K562 (cell line): ENCODE measurements around the gene DOCK1. TPM values are rescaled to one million over a fixed set of nuclear protein-coding genes. Genes with fewer than 3 reads are reported as not detected.

Experiments
- ATAC-seq: fragments of 200-7000 bp; cut with Tn5 transposase; 3 replicates; pipeline ENCODE4 v1.9.1; 2020; ENCODE audit warnings: moderate library complexity
- BruUV-seq: library from RNA; stranded (reverse); fragments of 400-500 nt; replicated peaks from 2 replicates; lab custom pipeline; 2021; lab: Mats Ljungman, UMichigan
- CTCF ChIA-PET: fragments of 300-600 bp; formaldehyde crosslinking; extraction: SDS; loops from one replicate; lab custom pipeline; 2021; ENCODE audit warnings: low intra/inter-chr PET ratio; lab: Yijun Ruan, JAX
- POLR2A ChIA-PET: fragments of 300-600, 350-650 bp; sonication (Branson Sonifier 250); formaldehyde crosslinking; extraction: SDS; loops from one replicate; lab custom pipeline; 2021; ENCODE audit warnings: antibody characterized with exemption, inconsistent platforms; lab: Yijun Ruan, JAX
- DNase-seq, 4 experiments: peaks; one replicate each; pipeline versions ENCODE4 v3.0.0 to v3.0.0-alpha.2; 2011 to 2018; ENCODE audit warnings: low spot score in 3 of 4, mixed read lengths in 3 of 4; ENCODE audit errors: extremely low read depth in 1 of 4
- FAIRE-seq: peaks from 2 replicates; lab custom pipeline; 2011; peaks lifted over from hg19 to GRCh38; lab: Jason Lieb, UNC
- H2AFZ ChIP-seq: 2 replicates; pipeline ENCODE4 v1.6.0; 2011; ENCODE audit warnings: low read depth, low read length, control low read depth, inconsistent platforms
- H3K27ac ChIP-seq: fragments of 200-600 bp; 3 replicates; pipeline ENCODE4 v1.8.0; 2011; ENCODE audit warnings: low read depth, mild to moderate bottlenecking, control low read depth, inconsistent platforms, low read length, moderate library complexity, mixed read lengths; ENCODE audit errors: extremely low read depth
- H3K27me3 ChIP-seq, 2 experiments: fragments of 300-600 bp in 1 of 2; 2 replicates in 1 of 2; 3 replicates in 1 of 2; pipeline versions ENCODE4 v1.6.0 to v1.8.0; 2011; ENCODE audit warnings: inconsistent platforms in 2 of 2, low read length in 2 of 2, mild to moderate bottlenecking in 1 of 2, mixed read lengths in 1 of 2, moderate library complexity in 1 of 2; ENCODE audit not compliant: control insufficient read depth in 2 of 2, insufficient read depth in 2 of 2
- H3K36me3 ChIP-seq: fragments of 300-600 bp; 3 replicates; pipeline ENCODE4 v1.8.0; 2011; ENCODE audit warnings: mild to moderate bottlenecking, low read length, inconsistent platforms; ENCODE audit not compliant: control insufficient read depth, insufficient read depth
- H3K4me1 ChIP-seq, 2 experiments: fragments of 200-600 bp in 1 of 2; replicated peaks in 1 of 2; 2 replicates in 1 of 2; 3 replicates in 1 of 2; pipeline versions ENCODE4 v1.5.1 to v1.8.0; 2011; ENCODE audit warnings: inconsistent platforms in 2 of 2, low read length in 2 of 2, mild to moderate bottlenecking in 1 of 2, mixed read lengths in 1 of 2, moderate library complexity in 1 of 2; ENCODE audit not compliant: control insufficient read depth in 2 of 2, insufficient read depth in 2 of 2
- H3K4me2 ChIP-seq: 2 replicates; pipeline ENCODE4 v1.6.1; 2011; ENCODE audit warnings: low read length, control low read depth, inconsistent platforms, mixed read lengths; ENCODE audit not compliant: insufficient read depth
- H3K4me3 ChIP-seq: fragments of 200-600 bp; sonication (generic), shearing (Covaris generic); 2 replicates; pipeline ENCODE4 v1.5.1; 2016; ENCODE audit warnings: control low read depth, inconsistent platforms
- H3K79me2 ChIP-seq: fragments of 200-600 bp; 3 replicates; pipeline ENCODE4 v1.8.0; 2011; ENCODE audit warnings: low read length, inconsistent platforms; ENCODE audit not compliant: control insufficient read depth, insufficient read depth
- H3K9ac ChIP-seq, 2 experiments: 2 replicates each; pipeline versions ENCODE4 v1.6.0 to v1.6.1; 2011; ENCODE audit warnings: low read depth in 2 of 2, low read length in 2 of 2, control low read depth in 1 of 2, inconsistent platforms in 1 of 2, mild to moderate bottlenecking in 1 of 2, mixed read lengths in 1 of 2; ENCODE audit not compliant: insufficient read depth in 1 of 2
- H3K9me1 ChIP-seq: one replicate; pipeline ENCODE4 v1.6.0; 2011; ENCODE audit warnings: inconsistent platforms, mild to moderate bottlenecking, low read length, moderate library complexity; ENCODE audit not compliant: control insufficient read depth, insufficient read depth
- H3K9me3 ChIP-seq: replicated peaks from 2 replicates; pipeline ENCODE4 v1.5.1; 2011; ENCODE audit warnings: low read depth, low read length, inconsistent platforms; ENCODE audit not compliant: control insufficient read depth, insufficient read depth
- H4K20me1 ChIP-seq: replicated peaks from 2 replicates; pipeline ENCODE4 v1.6.1; 2011; ENCODE audit warnings: low read length, inconsistent platforms, mixed read lengths; ENCODE audit not compliant: control insufficient read depth, insufficient read depth
- CXXC5 ChIP-seq: fragments of 250-450 bp; sonication (Bioruptor Pico); IDR thresholded peaks from 2 replicates; pipeline ENCODE4 v1.8.0; 2022; ENCODE audit warnings: inconsistent platforms, mild to moderate bottlenecking, moderate library complexity
- LARP7 ChIP-seq: fragments of 450-650 bp; IDR thresholded peaks from 2 replicates; pipeline ENCODE4 v1.6.1; 2016
- PHF20 ChIP-seq: fragments of 450-650 bp; IDR thresholded peaks from 2 replicates; pipeline ENCODE4 v1.6.1; 2018; ENCODE audit not compliant: partially characterized antibody
- RBM14 ChIP-seq: fragments of 200-400 bp; formaldehyde crosslinking; IDR thresholded peaks from 2 replicates; pipeline ENCODE4 v1.6.1; 2018; ENCODE audit warnings: low read depth, mild to moderate bottlenecking, low read length, moderate library complexity, borderline replicate concordance; ENCODE audit not compliant: insufficient read depth
- SAP30 ChIP-seq: fragments of 200-600 bp; sonication (generic); IDR thresholded peaks from 2 replicates; pipeline ENCODE4 v1.6.1; 2012; ENCODE audit warnings: borderline replicate concordance, low read depth, mild to moderate bottlenecking, moderate library complexity, low read length, control low read depth, inconsistent platforms; ENCODE audit not compliant: insufficient read depth, poor library complexity, severe bottlenecking
- ZBTB33 ChIP-seq: sonication (generic); formaldehyde crosslinking; IDR thresholded peaks from 2 replicates; pipeline ENCODE4 v1.8.1; 2023; ENCODE audit warnings: mild to moderate bottlenecking, missing genetic modification reagents
- ZNF316 ChIP-seq: fragments of 450-650 bp; IDR thresholded peaks from 2 replicates; pipeline ENCODE4 v1.6.1; 2016
- ZNF77 ChIP-seq: fragments of 250-450 bp; sonication (Bioruptor Pico); IDR thresholded peaks from 2 replicates; pipeline ENCODE4 v1.5.0; 2020
- WGBS: fragments of 100-300 bp; shearing (Covaris generic); methylation state at CpG from one replicate; pipeline ENCODE4 v1.1.6; 2016; ENCODE audit warnings: low coverage, mixed read lengths; ENCODE audit not compliant: insufficient coverage; ENCODE audit errors: missing lambda C conversion rate; 5-methylcytosine and 5-hydroxymethylcytosine counted together
- in situ Hi-C: fragments of 300-500 bp; cut with MboI; formaldehyde crosslinking; loops from 4 replicates; pipeline ENCODE4 v1.15.0; 2018; ENCODE audit warnings: inconsistent platforms, mixed read lengths
- intact Hi-C: fragments of 100-400 bp; cut with micrococcal nuclease; formaldehyde crosslinking; loops from 2 replicates; pipeline ENCODE4 v1.14.2; 2022
- polyA plus RNA-seq, 8 experiments: library from polyadenylated mRNA; depleted of rRNA in 4 of 8; stranded (reverse) in 5 of 8; unstranded in 3 of 8; fragments of >200 nt; fragmentation: Nextera tagmentation in 2 of 8; fragmentation: Illumina TruSeq in 1 of 8; extraction: Ambion mirVana in 2 of 8; extraction: Trizol in 1 of 8; gene quantifications; 2 replicates each; pipeline versions ENCODE4 v1.2.1 to v1.2.3, GENCODE V29; 2011 to 2014; ENCODE audit warnings: inconsistent platforms in 1 of 8, missing spikeins in 1 of 8
- total RNA-seq, 7 experiments: library from RNA; depleted of rRNA in 6 of 7; stranded (reverse); fragments of >200 nt in 6 of 7; fragmentation: Illumina TruSeq in 2 of 7; extraction: Trizol in 2 of 7; gene quantifications; 2 replicates each; pipeline versions ENCODE4 v1.2.1 to v1.2.3, GENCODE V29; 2011 to 2021; ENCODE audit warnings: low replicate concordance in 1 of 7

Gene DOCK1
- total and polyA plus RNA-seq, 9 of the 15 experiments (the other 6 are each of a cell fraction or from before 2014, with no cell fraction given): 0.31 TPM; not detected in 8

DNA sequence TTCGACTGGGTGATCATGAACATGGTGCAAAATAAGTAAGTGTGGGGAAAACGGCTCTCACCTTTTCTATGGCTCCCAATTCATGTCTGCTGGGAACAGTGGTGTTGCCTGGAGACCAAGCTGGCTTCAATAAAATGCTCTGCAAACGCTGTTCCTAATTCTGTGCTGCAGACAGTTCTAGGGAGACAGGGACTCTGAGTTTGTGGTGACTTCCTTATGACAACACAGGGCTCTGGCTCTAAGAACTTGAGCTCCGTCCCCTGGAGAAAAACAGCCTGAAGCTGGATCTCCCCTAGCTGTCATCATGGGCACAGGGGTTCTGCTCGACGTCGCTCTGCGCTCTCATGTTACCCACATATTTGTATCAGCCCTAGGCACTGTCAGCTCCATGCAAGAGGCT, 352.2 kb downstream of the DOCK1 start:
- Histone ChIP-seq H3K4me3 (no peak overlapping the region), H3K4me1 (no peaks in the 10 kb centered on the region), H3K9me3 (no peaks in the 10 kb centered on the region), H3K36me3 (no peaks in the 10 kb centered on the region), H3K27ac (no peak overlapping the region)
- DNase-seq (no peak), ATAC-seq (no peak), FAIRE-seq (no peak)
- intact Hi-C loops (no loop called here), in situ Hi-C loops (no loop called here)
- no peak for TF ChIP-seq RBM14
- TF ChIP-seq ZNF316: no peak
- no peak for TF ChIP-seq LARP7
- TF ChIP-seq ZNF77 (CRISPR knock-in tag): no peak
- no peak for TF ChIP-seq PHF20
- TF ChIP-seq SAP30: no peak
- no peak for TF ChIP-seq ZBTB33 (CRISPR knock-in tag)
- TF ChIP-seq CXXC5 (CRISPR knock-in tag): no peak
- TF ChIP-seq, all 486 proteins: peak for 0
- CTCF ChIA-PET: no interaction called here
- H3K4me2 ChIP-seq: no peak overlapping the region
- BruUV-seq: no TSS peak
- H3K9me1 ChIP-seq: no peaks in the 10 kb centered on the region
- 0% methylated on average over 6 of the region's 8 CpGs for WGBS
- no peaks in the 10 kb centered on the region for H3K27me3 ChIP-seq
- H3K79me2 ChIP-seq: no peaks in the 10 kb centered on the region
- no peak overlapping the region for H3K9ac ChIP-seq
- no peak overlapping the region for H2AFZ ChIP-seq
- H4K20me1 ChIP-seq: no peaks in the 10 kb centered on the region
- POLR2A ChIA-PET: no interaction called here
